ENCODE results near the gene IL1R2.

The IL1R2 gene

DNA sequence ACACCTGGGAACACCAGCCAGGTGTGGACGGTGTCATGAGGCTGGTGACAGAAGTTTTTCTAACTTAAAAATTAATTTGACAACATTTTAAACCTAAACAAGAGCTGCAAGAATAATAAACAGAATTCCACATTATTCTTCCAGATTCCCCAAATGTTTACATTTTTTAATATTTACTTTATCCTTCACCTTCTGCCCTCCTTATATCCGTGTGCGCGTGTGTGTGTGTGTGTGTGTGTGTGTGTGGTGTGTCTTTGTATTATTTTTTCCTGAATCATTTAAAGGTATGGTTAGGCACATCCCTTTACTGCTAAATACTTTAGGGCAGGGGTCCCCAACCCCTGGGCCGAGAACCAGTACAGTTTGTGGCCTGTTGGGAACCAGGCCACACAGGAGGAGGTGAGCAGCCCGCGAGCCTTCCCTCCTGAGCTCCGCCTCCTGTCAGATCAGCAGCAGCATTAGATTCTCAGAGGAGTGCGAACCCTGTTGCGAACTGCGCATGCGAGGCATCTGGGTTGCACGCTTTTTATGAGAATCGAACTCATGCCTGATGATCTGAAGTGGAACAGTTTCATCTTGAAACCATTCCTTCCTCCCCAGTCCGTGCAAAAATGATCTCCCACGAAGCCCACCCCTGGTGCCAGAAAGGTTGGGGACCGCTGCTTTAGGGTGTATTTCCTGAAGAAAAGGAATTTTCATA is 16.4 kb upstream of the IL1R2 start:
- no peak for DNase-seq

DNA sequence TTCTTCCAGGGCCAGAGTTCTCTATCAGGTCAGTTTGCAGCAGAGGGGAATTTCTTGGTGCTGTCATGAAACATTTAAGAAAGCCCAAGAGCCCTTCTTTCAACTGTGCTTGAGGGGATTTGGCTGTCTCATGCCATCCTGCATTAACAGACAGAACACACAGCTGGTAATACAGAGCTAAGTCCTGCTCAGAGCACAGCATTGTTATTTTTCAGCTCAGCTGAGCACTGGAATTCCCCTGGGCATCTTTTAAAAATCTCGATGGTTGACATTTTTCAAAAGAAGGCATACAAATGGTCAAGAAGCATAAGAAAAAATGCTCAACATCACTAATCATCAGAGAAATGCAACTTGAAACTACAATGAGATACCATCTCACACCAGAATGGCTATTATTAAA is 14.9 kb upstream of the IL1R2 start:
- DNase-seq: no peak

- DNase-seq: no peak
Observed at GRCh38 chr2:101980368-101980767, 11.4 kb upstream of the IL1R2 start.

- no peak for DNase-seq
Observed at GRCh38 chr2:101981066-101981465, 10.7 kb upstream of the IL1R2 start.

GRCh38 chr2:101981504-101981903 is 10.3 kb upstream of the IL1R2 start:
- DNase-seq: no peak

DNA sequence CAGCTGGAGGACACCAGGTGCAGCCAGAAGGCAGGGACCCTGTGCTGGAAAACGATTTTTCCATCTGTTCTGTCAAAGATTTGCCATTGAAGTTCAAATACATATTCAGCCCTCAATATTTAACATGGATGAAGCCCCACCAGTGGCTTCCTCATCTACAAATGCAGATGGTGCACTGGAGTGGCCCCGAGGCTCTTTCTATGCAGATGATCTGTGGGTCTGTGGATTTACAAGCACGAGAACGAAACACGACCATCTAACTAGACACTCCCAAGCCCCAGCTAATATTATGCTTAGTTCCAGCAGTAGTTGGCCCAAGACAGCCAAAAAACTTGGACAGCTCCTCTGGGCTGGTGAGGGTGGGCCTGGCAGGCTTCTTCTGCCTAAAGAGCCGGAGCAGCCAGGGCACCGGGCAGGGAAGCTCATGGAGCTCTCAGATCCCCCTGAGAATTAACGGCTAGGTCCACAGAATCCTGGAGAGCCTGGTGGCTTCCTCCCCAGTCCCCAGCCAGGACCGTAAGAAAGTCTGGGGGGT is 9.2 kb upstream of the IL1R2 start:
- DNase-seq: no peak

GRCh38 chr2:101983486-101983885 is 8.3 kb upstream of the IL1R2 start:
- no peak for DNase-seq

DNA sequence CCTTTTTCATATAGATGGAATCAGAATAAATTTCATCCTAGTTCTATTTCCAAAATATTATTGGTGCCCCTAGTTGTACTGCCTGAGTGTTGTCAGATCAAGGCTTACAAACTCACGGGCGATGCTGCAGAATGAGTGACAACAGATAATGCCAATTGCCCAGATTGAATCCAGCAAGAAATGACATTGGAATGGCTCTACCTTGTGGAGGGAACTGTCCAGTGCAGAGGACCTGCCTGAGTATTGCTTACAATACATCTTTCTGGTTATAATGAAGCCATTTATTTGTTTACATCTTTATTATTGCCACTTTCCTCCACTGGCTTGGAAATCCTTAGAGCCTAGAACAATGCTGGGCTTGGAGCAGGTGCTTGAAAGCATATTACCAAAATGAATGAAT is 7.8 kb upstream of the IL1R2 start:
- no peak for DNase-seq

DNA sequence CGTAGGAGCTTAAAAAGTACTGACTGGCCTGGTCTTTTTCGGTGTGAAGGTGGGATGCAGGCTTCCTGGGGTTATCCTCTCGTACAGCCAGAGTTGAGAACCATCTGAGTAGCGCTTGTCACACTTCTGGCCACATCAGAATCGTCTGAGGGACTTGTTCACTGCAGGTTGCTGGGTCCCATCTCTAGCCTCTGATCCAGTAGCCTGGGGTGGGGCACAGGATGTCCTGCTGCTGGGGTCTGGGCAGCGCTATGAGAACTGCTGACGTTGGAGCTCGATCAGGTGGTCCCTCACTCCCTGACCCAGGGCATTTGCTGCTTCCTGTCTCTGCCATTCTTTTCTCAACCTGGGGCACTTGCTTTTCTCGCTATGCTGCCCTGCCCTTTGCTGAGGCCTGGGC is 7.1 kb upstream of the IL1R2 start:
- DNase-seq: no peak

DNA sequence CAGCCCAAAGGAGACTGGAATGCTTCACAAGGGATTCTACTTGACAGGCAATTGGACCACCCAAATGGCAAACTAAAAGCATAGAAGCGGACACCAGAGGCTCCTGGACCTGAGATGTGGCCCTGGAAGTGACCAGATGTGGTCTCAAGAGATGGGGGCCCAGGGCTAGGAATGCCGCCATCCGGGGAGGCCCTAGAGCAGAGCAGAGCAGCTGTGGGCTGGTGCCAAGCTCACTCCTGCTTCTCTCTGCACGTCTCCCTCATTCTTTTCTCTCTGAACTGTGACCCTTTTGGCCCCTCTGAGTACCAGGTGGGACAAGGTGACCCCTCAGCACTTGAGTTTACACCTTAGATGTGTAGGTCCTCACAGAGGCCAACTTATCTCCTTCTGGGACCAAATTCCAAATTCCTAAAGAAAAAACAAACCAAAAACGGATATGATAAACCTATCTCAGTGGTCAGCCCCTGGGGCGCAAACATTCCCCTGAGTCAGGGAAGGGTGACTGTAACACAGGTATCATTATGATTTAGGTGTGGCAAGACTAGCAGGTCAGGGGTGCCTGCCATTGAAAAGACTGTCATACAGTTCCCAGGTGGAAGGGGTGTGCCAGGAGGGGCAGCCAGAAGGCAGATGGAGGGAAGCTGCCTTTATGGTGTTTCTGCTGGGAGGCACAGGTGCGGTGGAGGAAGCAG is 6.5 kb upstream of the IL1R2 start:
- no peak for DNase-seq

GRCh38 chr2:101985793-101986164 is 6.0 kb upstream of the IL1R2 start:
- no peak for DNase-seq

- no peak for DNase-seq
Observed at GRCh38 chr2:101986376-101986775, 5.4 kb upstream of the IL1R2 start.

DNA sequence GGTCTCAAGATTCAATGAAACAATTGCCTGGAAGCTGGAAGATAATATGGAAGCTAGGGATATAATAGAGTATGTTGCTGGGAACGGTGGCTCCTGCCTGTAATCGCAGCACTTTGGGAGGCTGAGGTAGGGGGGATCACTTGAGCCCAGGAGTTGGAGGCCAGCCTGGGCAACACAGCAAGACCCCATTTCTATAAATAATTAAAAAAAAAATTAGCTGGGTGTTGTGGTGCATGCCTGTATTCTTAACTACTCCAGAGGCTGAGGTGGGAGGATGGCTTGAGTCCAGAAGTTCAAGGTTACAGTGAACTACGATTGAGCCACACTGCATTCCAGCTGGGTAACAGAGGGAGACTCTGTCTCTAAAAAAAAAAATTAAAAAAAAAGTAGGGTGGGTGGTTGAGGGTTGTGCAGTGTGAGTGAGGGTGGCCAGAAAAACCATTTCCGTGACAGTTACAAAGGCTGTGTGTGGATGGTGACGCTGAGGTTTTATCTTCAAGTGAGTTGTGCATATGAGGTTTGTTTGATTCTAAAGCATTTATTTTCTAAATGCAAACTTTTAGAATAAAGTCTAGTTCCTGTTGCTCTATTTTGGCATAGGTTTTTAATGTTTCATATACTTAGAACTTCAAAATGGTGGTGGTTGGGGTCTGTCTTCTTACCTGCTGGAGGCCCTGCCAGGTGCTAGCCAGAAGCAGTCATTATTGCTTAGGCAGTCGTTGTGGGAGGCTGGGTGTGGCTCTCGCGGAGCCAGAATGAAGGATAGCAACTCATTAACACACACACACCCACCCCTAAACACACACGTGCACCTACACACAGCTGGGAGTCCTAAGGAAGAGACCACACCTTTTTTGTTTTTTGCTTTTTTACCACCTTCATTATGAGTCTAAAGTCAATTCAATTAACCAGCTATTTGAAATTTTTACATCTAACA is 4.7 kb upstream of the IL1R2 start:
- no peak for DNase-seq

DNA sequence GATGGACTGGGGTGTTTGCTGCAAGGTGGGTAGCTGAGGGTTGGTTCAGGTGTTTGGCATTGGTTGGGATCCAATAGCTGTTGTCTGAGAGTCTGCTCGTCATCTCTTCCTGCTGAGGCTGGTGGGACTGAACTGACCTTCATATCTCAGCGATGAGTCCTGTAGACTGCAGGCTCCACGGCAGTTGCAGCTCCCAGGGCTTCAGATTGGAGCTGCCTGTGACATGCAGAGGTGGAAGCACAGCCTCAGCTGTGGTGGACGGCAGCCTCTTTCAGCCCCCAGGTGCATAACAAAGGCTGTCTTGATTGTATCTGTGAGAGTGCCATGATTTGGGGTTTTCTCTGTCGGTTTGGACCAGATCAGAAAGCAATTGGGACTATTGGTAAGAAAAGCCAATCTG is 3.9 kb upstream of the IL1R2 start:
- DNase-seq: no peak

GRCh38 chr2:101988541-101988940 is 3.2 kb upstream of the IL1R2 start:
- DNase-seq: no peak

DNA sequence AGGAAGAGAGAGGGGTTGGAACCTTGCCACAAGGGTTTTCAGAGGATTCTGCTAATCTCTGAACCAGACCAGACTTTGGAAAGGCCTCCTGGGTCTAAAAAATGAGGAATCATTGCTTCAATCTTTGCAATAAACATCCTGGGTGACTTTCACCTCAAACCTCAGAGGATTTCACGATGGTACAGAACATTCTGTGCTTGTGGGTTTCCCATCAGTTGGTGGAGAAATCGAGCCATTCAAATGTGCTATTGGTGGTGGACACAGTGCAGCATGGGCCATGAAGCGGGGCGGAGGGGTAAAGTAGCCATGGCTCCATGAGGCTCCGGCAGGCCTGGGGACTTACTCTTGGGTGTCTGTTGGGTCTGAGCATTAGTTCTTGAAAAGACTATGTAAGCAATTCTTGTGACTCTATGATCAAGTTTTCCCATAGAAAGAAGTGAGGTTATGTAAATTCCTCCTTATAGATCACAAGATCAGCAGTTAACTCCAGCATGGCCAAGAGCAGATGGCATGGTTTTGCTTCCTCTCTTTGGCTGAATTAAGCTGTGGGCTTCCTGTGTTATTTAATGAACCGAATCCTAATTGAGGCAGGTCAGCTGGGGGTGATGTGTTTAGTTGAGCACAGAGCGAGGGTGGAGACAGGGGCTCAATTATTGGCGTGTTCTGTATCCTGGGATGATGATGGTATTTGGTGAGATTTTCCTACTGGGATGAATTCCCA is 1.9 kb upstream of the IL1R2 start:
- DNase-seq: no peak

- no peak for DNase-seq
Observed at GRCh38 chr2:101993772-101994171, 2.0 kb downstream of the IL1R2 start.

DNA sequence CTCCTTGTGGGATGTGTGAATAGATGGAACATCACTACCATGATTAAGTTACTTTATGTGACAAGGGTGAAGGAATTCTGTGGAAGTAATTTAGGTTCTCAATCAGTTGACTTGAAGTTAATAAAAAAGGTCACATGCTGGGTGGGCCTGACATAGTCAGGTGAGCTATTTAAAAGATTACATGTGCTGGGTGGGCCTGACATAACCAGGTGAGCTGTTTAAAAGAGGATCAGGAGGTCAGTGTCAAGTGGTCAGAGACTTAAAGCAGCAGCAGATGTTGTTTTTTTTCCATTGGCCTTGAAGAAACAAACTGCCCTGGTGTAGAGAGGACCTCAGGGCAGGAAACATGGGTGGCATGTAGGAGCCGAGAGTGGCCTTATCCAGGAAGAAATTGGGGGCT is 3.3 kb downstream of the IL1R2 start:
- DNase-seq: no peak

GRCh38 chr2:101995804-101996203 is 4.0 kb downstream of the IL1R2 start:
- no peak for DNase-seq

GRCh38 chr2:101998556-101998895 is 6.8 kb downstream of the IL1R2 start:
- DNase-seq: no peak

GRCh38 chr2:101998896-101999789 is 7.4 kb downstream of the IL1R2 start:
- no peak for DNase-seq

DNA sequence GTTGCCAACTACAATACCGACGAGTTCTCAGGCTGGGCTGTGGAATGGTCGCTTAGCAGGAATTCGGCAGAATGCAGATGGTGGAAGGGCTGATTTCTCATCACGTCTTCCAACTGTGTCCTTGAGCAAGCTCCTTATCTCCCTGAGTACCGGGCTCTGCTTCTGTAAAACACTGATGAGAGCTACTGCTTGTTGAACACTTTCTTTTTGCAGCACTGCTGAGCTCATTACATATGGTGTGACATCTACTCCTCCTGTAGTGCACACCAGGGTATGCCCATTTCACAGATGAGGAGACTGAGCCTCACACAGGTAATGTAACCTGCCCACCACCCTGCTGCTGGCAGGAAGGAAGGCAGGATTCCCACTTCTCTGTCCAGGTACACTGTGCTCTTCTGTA is 8.3 kb downstream of the IL1R2 start:
- no peak for DNase-seq

Measured in NCI-H187 (cell line).